ENCODE results near the gene MRPL4. TPM values are rescaled to one million over a fixed set of nuclear protein-coding genes. Genes with fewer than 3 reads are reported as not detected.
A peak's percentile ranks its signal among the peaks of the same experiment; 100 is the strongest.

Gene MRPL4
- total RNA-seq, 1 experiment from 2014 or later = 87.4 TPM

- Histone ChIP-seq H3K4me3 (peak overlapping the region; percentile 36), H3K9me3 (replicated peaks) (no peaks in the 10 kb centered on the region; the same call in none of the 2 replicates), H3K36me3 (no peaks in the 10 kb centered on the region), H3K27ac (no peak overlapping the region), H3K4me1 (replicated peaks) (peaks cover 42% of the 10 kb centered on the region), H3K27me3 (replicated peaks) (peaks cover 30% of the 10 kb centered on the region)
- DNase-seq (ENCODE audit: low read depth in 1 of 2, low spot score in 2 of 2) = peak in 1 of 2 experiments; percentile 35
Observed at GRCh38 chr19:10290876-10291553, 39.0 kb downstream of the MRPL4 start.

GRCh38 chr19:10291554-10292205 lies 39.7 kb downstream of the MRPL4 start:
- peak in 1 of 2 experiments; percentile 37 for DNase-seq (ENCODE audit: low read depth in 1 of 2, low spot score in 2 of 2)
- peaks cover 30% of the 10 kb centered on the region for H3K27me3 ChIP-seq (replicated peaks)

GRCh38 chr19:10292206-10292788 lies 40.3 kb downstream of the MRPL4 start:
- peaks cover 30% of the 10 kb centered on the region for H3K27me3 ChIP-seq (replicated peaks)
- peak; percentile 68 to 94 for DNase-seq (ENCODE audit: low read depth in 1 of 2, low spot score in 2 of 2)

More at GRCh38 chr19:10291554-10292205, 39.7 kb downstream of the MRPL4 start:
- Histone ChIP-seq H3K4me1 (replicated peaks) (peaks cover 42% of the 10 kb centered on the region), H3K9me3 (replicated peaks) (no peaks in the 10 kb centered on the region; the same call in none of the 2 replicates), H3K27ac (no peak overlapping the region), H3K36me3 (no peaks in the 10 kb centered on the region), H3K4me3 (peak overlapping the region; percentile 36)

GRCh38 chr19:10292789-10293636 lies 41.0 kb downstream of the MRPL4 start:
- Histone ChIP-seq H3K4me1 (replicated peaks) (peaks cover 42% of the 10 kb centered on the region), H3K4me3 (peak overlapping the region; percentile 36), H3K9me3 (replicated peaks) (no peaks in the 10 kb centered on the region; the same call in none of the 2 replicates), H3K27ac (no peak overlapping the region), H3K27me3 (replicated peaks) (peaks cover 30% of the 10 kb centered on the region), H3K36me3 (no peaks in the 10 kb centered on the region)
- no peak for DNase-seq (ENCODE audit: low read depth in 1 of 2, low spot score in 2 of 2)

More at GRCh38 chr19:10292206-10292788, 40.3 kb downstream of the MRPL4 start:
- Histone ChIP-seq H3K9me3 (replicated peaks) (no peaks in the 10 kb centered on the region; the same call in none of the 2 replicates), H3K27ac (no peak overlapping the region), H3K4me3 (peak overlapping the region; percentile 36), H3K4me1 (replicated peaks) (peaks cover 42% of the 10 kb centered on the region), H3K36me3 (no peaks in the 10 kb centered on the region)

GRCh38 chr19:10293637-10294367 lies 41.8 kb downstream of the MRPL4 start:
- Histone ChIP-seq H3K4me1 (replicated peaks) (peaks cover 40% of the 10 kb centered on the region), H3K36me3 (no peaks in the 10 kb centered on the region), H3K27ac (no peak overlapping the region), H3K9me3 (replicated peaks) (no peaks in the 10 kb centered on the region; the same call in none of the 2 replicates), H3K4me3 (no peak overlapping the region), H3K27me3 (replicated peaks) (peaks cover 30% of the 10 kb centered on the region)
- no peak for DNase-seq (ENCODE audit: low read depth in 1 of 2, low spot score in 2 of 2)

GRCh38 chr19:10294368-10294697 lies 42.3 kb downstream of the MRPL4 start:
- no peak for DNase-seq (ENCODE audit: low read depth in 1 of 2, low spot score in 2 of 2)
- Histone ChIP-seq H3K27me3 (replicated peaks) (peaks cover 28% of the 10 kb centered on the region), H3K4me1 (replicated peaks) (peaks cover 35% of the 10 kb centered on the region), H3K36me3 (no peaks in the 10 kb centered on the region), H3K4me3 (no peak overlapping the region), H3K9me3 (replicated peaks) (no peaks in the 10 kb centered on the region; the same call in none of the 2 replicates), H3K27ac (no peak overlapping the region)

- Histone ChIP-seq H3K4me1 (replicated peaks) (peaks cover 25% of the 10 kb centered on the region), H3K36me3 (no peaks in the 10 kb centered on the region), H3K4me3 (no peak overlapping the region), H3K9me3 (replicated peaks) (no peaks in the 10 kb centered on the region; the same call in none of the 2 replicates), H3K27me3 (replicated peaks) (peaks cover 18% of the 10 kb centered on the region), H3K27ac (no peak overlapping the region)
- no peak for DNase-seq (ENCODE audit: low read depth in 1 of 2, low spot score in 2 of 2)
Observed at GRCh38 chr19:10295305-10295846, 43.4 kb downstream of the MRPL4 start.

- Histone ChIP-seq H3K4me3 (no peak overlapping the region), H3K36me3 (no peaks in the 10 kb centered on the region), H3K9me3 (replicated peaks) (no peaks in the 10 kb centered on the region; the same call in none of the 2 replicates), H3K27ac (no peak overlapping the region), H3K27me3 (replicated peaks) (peaks cover 11% of the 10 kb centered on the region), H3K4me1 (replicated peaks) (peaks cover 18% of the 10 kb centered on the region)
- DNase-seq (ENCODE audit: low read depth in 1 of 2, low spot score in 2 of 2) = no peak
Observed at GRCh38 chr19:10295847-10296591, 44.0 kb downstream of the MRPL4 start.

- H3K4me3 ChIP-seq = no peak overlapping the region
- peaks cover 15% of the 10 kb centered on the region for H3K4me1 ChIP-seq (replicated peaks)
- no peaks in the 10 kb centered on the region for H3K27me3 ChIP-seq (replicated peaks)
- H3K36me3 ChIP-seq = no peaks in the 10 kb centered on the region
- H3K9me3 ChIP-seq (replicated peaks) = no peaks in the 10 kb centered on the region
- H3K27ac ChIP-seq = no peak overlapping the region
- no peak for DNase-seq (ENCODE audit: low read depth in 1 of 2, low spot score in 2 of 2)
Observed at GRCh38 chr19:10299545-10300458, 47.8 kb downstream of the MRPL4 start.

GRCh38 chr19:10305139-10305806 lies 53.3 kb downstream of the MRPL4 start:
- no peak overlapping the region for H3K4me3 ChIP-seq
- no peak for DNase-seq (ENCODE audit: low read depth in 1 of 2, low spot score in 2 of 2)

GRCh38 chr19:10306327-10306726 lies 54.3 kb downstream of the MRPL4 start:
- no peak overlapping the region for H3K27ac ChIP-seq
- peaks cover 13% of the 10 kb centered on the region; the same call in 1 of the 2 replicates for H3K36me3 ChIP-seq
- DNase-seq (ENCODE audit: low read depth in 1 of 2, low spot score in 2 of 2) = no peak
- no peaks in the 10 kb centered on the region for H3K9me3 ChIP-seq (replicated peaks)
- H3K4me1 ChIP-seq (replicated peaks) = peaks cover 25% of the 10 kb centered on the region
- H3K4me3 ChIP-seq = no peak overlapping the region
- H3K27me3 ChIP-seq (replicated peaks) = no peaks in the 10 kb centered on the region

More at GRCh38 chr19:10305139-10305806, 53.3 kb downstream of the MRPL4 start:
- H3K9me3 ChIP-seq (replicated peaks) = no peaks in the 10 kb centered on the region
- peaks cover 13% of the 10 kb centered on the region; the same call in 1 of the 2 replicates for H3K36me3 ChIP-seq
- H3K27ac ChIP-seq = peak overlapping the region; percentile 42; the same call in 1 of the 2 replicates
- no peaks in the 10 kb centered on the region for H3K27me3 ChIP-seq (replicated peaks)
- H3K4me1 ChIP-seq (replicated peaks) = peaks cover 25% of the 10 kb centered on the region

All from SJSA1 (cell line).